ENCODE results near the gene PIK3R1. TPM values are rescaled to one million over a fixed set of nuclear protein-coding genes. Genes with fewer than 3 reads are reported as not detected.

PIK3R1 gene
- total RNA-seq, 1 experiment from 2014 or later = 47.8 TPM

GRCh38 chr5:68225188-68225910 lies 9.8 kb downstream of the PIK3R1 start:
- Mint-ChIP-seq H3K27me3 (ENCODE audit: insufficient read depth, unreplicated experiment) (no peaks in the 10 kb centered on the region), H3K9me3 (ENCODE audit: unreplicated experiment) (no peaks in the 10 kb centered on the region), H3K36me3 (ENCODE audit: insufficient read depth, unreplicated experiment) (peaks cover 56% of the 10 kb centered on the region), H3K4me1 (ENCODE audit: low read depth, unreplicated experiment) (peaks cover 38% of the 10 kb centered on the region), H3K4me3 (ENCODE audit: unreplicated experiment) (no peak overlapping the region), H3K27ac (ENCODE audit: unreplicated experiment) (peak overlapping the region; percentile 27)
- intact Hi-C loops (cut with micrococcal nuclease; ENCODE audit: unreplicated experiment) = no loop called here
- H3K27me3 ChIP-seq (replicated peaks; ENCODE audit: control insufficient read depth, insufficient read depth, low read length) = no peaks in the 10 kb centered on the region
- no peak overlapping the region for H3K4me3 ChIP-seq (ENCODE audit: low read depth, low read length)
- TF ChIP-seq CTCF (IDR thresholded peaks at IDR 0.05; ENCODE audit: insufficient read depth in 1 of 2, low read depth in 1 of 2, low read length in 1 of 2, severe bottlenecking in 1 of 2, unreplicated experiment in 1 of 2) = no peak
- ChIA-PET POLR2A (interaction anchor here (0.6 kb wide), 2 partner anchors 33 to 41 kb away, joined by 3 read pairs; no protein-coding TSS in a partner anchor), CTCF (interaction anchor here (1.0 kb wide), 1 partner anchor 27 kb away, joined by 3 read pairs; no protein-coding TSS in a partner anchor)
- peaks cover 8% of the 10 kb centered on the region for H3K36me3 ChIP-seq (ENCODE audit: control insufficient read depth, insufficient read depth, low read length)
- 0 out of 2 replicates have a peak, but pooled peaks cover 11% of the 10 kb centered on the region for H3K4me1 ChIP-seq
- BruUV-seq (replicated peaks) = no TSS peak
- H3K9me3 ChIP-seq = 0 out of 2 replicates have a peak, but pooled peaks cover 4% of the 10 kb centered on the region
- no peak for DNase-seq

GRCh38 chr5:68225911-68226545 lies 10.5 kb downstream of the PIK3R1 start:
- Histone ChIP-seq H3K4me1 (0 out of 2 replicates have a peak, but pooled peaks cover 11% of the 10 kb centered on the region), H3K36me3 (ENCODE audit: control insufficient read depth, insufficient read depth, low read length) (peaks cover 8% of the 10 kb centered on the region), H3K27me3 (replicated peaks; ENCODE audit: control insufficient read depth, insufficient read depth, low read length) (no peaks in the 10 kb centered on the region), H3K4me3 (ENCODE audit: low read depth, low read length) (no peak overlapping the region), H3K9me3 (0 out of 2 replicates have a peak, but pooled peaks cover under 1% of the 10 kb centered on the region)
- no peaks in the 10 kb centered on the region for H3K27me3 Mint-ChIP-seq (ENCODE audit: insufficient read depth, unreplicated experiment)
- peak overlapping the region; percentile 27 for H3K27ac Mint-ChIP-seq (ENCODE audit: unreplicated experiment)
- peaks cover 61% of the 10 kb centered on the region for H3K36me3 Mint-ChIP-seq (ENCODE audit: insufficient read depth, unreplicated experiment)
- ChIA-PET POLR2A (no interaction called here), CTCF (no interaction called here)
- H3K4me1 Mint-ChIP-seq (ENCODE audit: low read depth, unreplicated experiment) = peaks cover 38% of the 10 kb centered on the region
- no TSS peak for BruUV-seq (replicated peaks)
- no peaks in the 10 kb centered on the region for H3K9me3 Mint-ChIP-seq (ENCODE audit: unreplicated experiment)
- no peak overlapping the region for H3K4me3 Mint-ChIP-seq (ENCODE audit: unreplicated experiment)
- no peak for TF ChIP-seq CTCF (IDR thresholded peaks at IDR 0.05; ENCODE audit: insufficient read depth in 1 of 2, low read depth in 1 of 2, low read length in 1 of 2, severe bottlenecking in 1 of 2, unreplicated experiment in 1 of 2)
- no peak for DNase-seq
- intact Hi-C loops (cut with micrococcal nuclease; ENCODE audit: unreplicated experiment) = no loop called here

DNA sequence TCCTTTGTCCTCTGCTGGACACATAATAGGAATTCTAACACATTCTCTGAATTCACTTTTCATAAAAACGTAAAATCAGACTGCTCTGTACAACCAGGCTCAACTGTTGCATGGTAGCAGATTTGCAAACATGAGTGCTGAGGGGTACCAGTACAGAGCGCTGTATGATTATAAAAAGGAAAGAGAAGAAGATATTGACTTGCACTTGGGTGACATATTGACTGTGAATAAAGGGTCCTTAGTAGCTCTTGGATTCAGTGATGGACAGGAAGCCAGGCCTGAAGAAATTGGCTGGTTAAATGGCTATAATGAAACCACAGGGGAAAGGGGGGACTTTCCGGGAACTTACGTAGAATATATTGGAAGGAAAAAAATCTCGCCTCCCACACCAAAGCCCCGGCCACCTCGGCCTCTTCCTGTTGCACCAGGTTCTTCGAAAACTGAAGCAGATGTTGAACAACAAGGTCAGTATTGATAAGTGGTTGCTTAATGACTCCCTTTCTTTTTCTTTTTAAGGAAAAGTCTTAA lies 11.1 kb downstream of the PIK3R1 start:
- CTCF ChIA-PET = no interaction called here
- Histone ChIP-seq H3K27me3 (replicated peaks; ENCODE audit: control insufficient read depth, insufficient read depth, low read length) (no peaks in the 10 kb centered on the region), H3K4me3 (ENCODE audit: low read depth, low read length) (no peak overlapping the region), H3K36me3 (ENCODE audit: control insufficient read depth, insufficient read depth, low read length) (peaks cover 8% of the 10 kb centered on the region), H3K9me3 (no peaks in the 10 kb centered on the region), H3K4me1 (0 out of 2 replicates have a peak, but pooled peaks cover 11% of the 10 kb centered on the region)
- Mint-ChIP-seq H3K27me3 (ENCODE audit: insufficient read depth, unreplicated experiment) (no peaks in the 10 kb centered on the region), H3K4me3 (ENCODE audit: unreplicated experiment) (no peak overlapping the region), H3K27ac (ENCODE audit: unreplicated experiment) (no peak overlapping the region), H3K36me3 (ENCODE audit: insufficient read depth, unreplicated experiment) (peaks cover 67% of the 10 kb centered on the region), H3K9me3 (ENCODE audit: unreplicated experiment) (no peaks in the 10 kb centered on the region), H3K4me1 (ENCODE audit: low read depth, unreplicated experiment) (peaks cover 38% of the 10 kb centered on the region)
- POLR2A ChIA-PET = no interaction called here
- intact Hi-C loops (cut with micrococcal nuclease; ENCODE audit: unreplicated experiment) = no loop called here
- DNase-seq = no peak
- no peak for TF ChIP-seq CTCF (IDR thresholded peaks at IDR 0.05; ENCODE audit: insufficient read depth in 1 of 2, low read depth in 1 of 2, low read length in 1 of 2, severe bottlenecking in 1 of 2, unreplicated experiment in 1 of 2)
- no TSS peak for BruUV-seq (replicated peaks)
